Panc1 (cell line): ENCODE data around the gene ITM2B.

Source experiments
- CTCF ChIP-seq: fragments of 450-650 bp; IDR thresholded peaks from 2 replicates; pipeline ENCODE4 v1.5.1; 2017; ENCODE audit warnings: mild to moderate bottlenecking
- POLR2AphosphoS5 ChIP-seq: IDR thresholded peaks from 2 replicates; pipeline ENCODE4 v1.6.1; 2012; ENCODE audit warnings: mild to moderate bottlenecking, low read depth, low read length, moderate library complexity
- REST ChIP-seq, 2 experiments: IDR thresholded peaks; 2 replicates each; pipeline ENCODE4 v1.6.1; 2011 to 2012; ENCODE audit warnings: low read depth in 2 of 2, control low read depth in 1 of 2, low read length in 1 of 2, mild to moderate bottlenecking in 1 of 2, moderate library complexity in 1 of 2; ENCODE audit not compliant: insufficient read depth in 1 of 2
- TCF7L2 ChIP-seq: IDR thresholded peaks from 2 replicates; pipeline ENCODE4 v1.6.1; 2011; ENCODE audit warnings: mild to moderate bottlenecking, low read depth, low read length, inconsistent platforms

DNA sequence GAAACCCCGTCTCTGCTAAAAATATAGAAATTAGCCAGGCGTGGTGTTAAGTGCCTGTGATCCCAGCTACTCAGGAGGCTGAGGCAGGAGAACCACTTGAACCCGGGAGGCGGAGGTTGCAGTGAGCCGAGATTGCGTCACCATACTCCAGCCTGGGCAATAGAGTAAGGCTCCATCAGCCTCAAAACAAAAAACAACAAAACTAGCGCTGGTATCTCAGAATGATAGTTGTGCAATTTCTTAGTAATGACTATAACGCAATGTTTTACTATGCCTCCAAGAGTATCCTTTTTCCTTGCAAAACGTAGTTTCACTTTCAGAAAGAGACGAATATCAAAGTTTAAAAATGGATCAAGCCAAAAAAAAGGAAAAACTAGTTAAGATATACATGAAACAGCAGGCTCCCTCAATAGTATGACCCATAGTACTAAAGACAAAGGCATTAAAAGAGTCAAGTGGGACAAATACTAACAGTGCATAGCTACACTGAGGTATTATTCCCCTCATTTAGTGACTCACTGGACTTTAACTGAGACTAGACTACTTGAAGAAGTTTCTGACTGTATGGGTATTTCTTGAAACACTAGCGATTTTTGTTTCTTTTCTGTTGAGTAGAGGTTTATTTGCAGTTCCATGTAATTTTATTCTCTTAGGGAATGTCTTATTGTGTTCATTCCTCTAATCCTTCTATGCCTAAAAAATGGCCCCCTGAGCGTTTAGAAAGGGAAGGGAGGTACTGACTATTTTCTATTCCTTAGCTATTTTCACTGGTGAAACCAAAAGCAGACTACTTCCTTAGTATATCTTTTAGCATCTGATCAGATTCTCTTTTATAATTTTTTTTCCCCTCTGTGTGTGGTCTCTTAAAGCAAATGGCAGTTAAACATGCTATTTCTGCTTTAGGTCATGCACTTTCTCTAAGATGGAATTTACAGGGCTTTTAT, 10.4 kb upstream of the ITM2B start:
- no peak for TF ChIP-seq CTCF
- TF ChIP-seq POLR2AphosphoS5, result no peak
- no peak for TF ChIP-seq REST (IDR thresholded peaks at IDR 0.05; ENCODE audit: insufficient read depth in 1 of 2, low read depth in 2 of 2, low read length in 1 of 2)
- no peak for TF ChIP-seq TCF7L2
